ENCODE data around the gene TADA2B.

DNA sequence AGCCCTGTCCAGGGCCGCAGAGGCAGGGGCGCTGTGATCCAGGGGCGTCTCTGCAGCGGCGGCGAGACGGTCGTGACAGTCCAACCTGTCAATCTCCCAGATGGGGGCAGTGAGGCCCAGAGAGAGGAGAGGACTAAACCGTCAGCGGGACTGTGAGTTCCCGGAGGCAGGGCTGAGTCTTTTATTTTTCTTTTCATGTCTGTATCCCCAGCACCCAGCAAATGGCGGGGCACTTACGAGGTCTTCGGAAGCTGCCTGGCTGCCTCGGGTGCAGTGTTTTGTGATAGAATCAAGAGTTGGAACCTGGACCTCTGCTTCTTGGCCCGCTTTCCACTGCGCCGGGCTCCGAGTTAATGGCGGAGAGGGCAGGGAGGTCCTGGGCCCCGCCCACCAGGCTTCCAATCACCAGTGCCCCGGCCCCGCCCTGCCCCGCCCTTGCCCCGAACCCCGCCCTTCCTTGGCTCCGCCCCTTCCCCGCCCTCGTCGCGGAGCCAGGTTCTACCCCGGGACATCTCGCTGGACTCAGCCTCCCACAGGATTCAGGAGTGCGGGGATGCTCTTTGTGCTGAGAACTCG is 59.9 kb downstream of the TADA2B start:
- TF ChIP-seq, protein P1, sequence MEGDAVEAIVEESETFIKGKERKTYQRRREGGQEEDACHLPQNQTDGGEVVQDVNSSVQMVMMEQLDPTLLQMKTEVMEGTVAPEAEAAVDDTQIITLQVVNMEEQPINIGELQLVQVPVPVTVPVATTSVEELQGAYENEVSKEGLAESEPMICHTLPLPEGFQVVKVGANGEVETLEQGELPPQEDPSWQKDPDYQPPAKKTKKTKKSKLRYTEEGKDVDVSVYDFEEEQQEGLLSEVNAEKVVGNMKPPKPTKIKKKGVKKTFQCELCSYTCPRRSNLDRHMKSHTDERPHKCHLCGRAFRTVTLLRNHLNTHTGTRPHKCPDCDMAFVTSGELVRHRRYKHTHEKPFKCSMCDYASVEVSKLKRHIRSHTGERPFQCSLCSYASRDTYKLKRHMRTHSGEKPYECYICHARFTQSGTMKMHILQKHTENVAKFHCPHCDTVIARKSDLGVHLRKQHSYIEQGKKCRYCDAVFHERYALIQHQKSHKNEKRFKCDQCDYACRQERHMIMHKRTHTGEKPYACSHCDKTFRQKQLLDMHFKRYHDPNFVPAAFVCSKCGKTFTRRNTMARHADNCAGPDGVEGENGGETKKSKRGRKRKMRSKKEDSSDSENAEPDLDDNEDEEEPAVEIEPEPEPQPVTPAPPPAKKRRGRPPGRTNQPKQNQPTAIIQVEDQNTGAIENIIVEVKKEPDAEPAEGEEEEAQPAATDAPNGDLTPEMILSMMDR (IDR thresholded peaks at IDR 0.05), result no peak
- TF ChIP-seq EZH2 (IDR thresholded peaks at IDR 0.05; ENCODE audit: borderline replicate concordance, insufficient read depth, low read depth, low read length, poor library complexity, severe bottlenecking), result no peak

Measured in B cell (primary cell).